Dendritic cell treated with granulocyte-macrophage colony-stimulating factor and Interleukin-4, amounts not matched to agents 40 ng/mL and 50 ng/mL, for 4 days (primary cell): ENCODE data around the gene CBX6.

ENCODE experiments used
- H3K27ac Mint-ChIP-seq: one replicate; pipeline ENCODE4 v1.8.0; 2022; ENCODE audit warnings: mild to moderate bottlenecking, mixed read lengths
- H3K27me3 Mint-ChIP-seq: one replicate; pipeline ENCODE4 v1.8.0; 2022; ENCODE audit warnings: mild to moderate bottlenecking, mixed read lengths
- H3K36me3 Mint-ChIP-seq: one replicate; pipeline ENCODE4 v1.8.0; 2022; ENCODE audit warnings: low read depth, mixed read lengths
- H3K4me1 Mint-ChIP-seq: one replicate; pipeline ENCODE4 v1.8.0; 2022; ENCODE audit warnings: low read depth, mixed read lengths
- H3K4me3 Mint-ChIP-seq: one replicate; pipeline ENCODE4 v1.8.0; 2022; ENCODE audit warnings: mild to moderate bottlenecking, moderate library complexity, mixed read lengths
- H3K9me3 Mint-ChIP-seq: one replicate; pipeline ENCODE4 v1.8.0; 2022; ENCODE audit warnings: mixed read lengths
- intact Hi-C: fragments of 100-400 bp; cut with micrococcal nuclease; formaldehyde crosslinking; loops from one replicate; pipeline ENCODE4 v1.15.0; 2022

CBX6 gene

GRCh38 chr22:38868886-38869381 is 3.1 kb downstream of the CBX6 start:
- H3K36me3 Mint-ChIP-seq, result peaks cover 87% of the 10 kb centered on the region
- intact Hi-C loops, result no loop called here
- peak overlapping the region; percentile 17 for H3K4me3 Mint-ChIP-seq
- no peak overlapping the region for H3K27ac Mint-ChIP-seq
- no peaks in the 10 kb centered on the region for H3K9me3 Mint-ChIP-seq
- H3K27me3 Mint-ChIP-seq, result peaks cover 4% of the 10 kb centered on the region
- peaks cover 65% of the 10 kb centered on the region for H3K4me1 Mint-ChIP-seq

GRCh38 chr22:38868286-38868721 is 3.7 kb downstream of the CBX6 start:
- no peak overlapping the region for H3K4me3 Mint-ChIP-seq
- no peaks in the 10 kb centered on the region for H3K9me3 Mint-ChIP-seq
- intact Hi-C loops, result no loop called here
- peaks cover 93% of the 10 kb centered on the region for H3K36me3 Mint-ChIP-seq
- H3K27ac Mint-ChIP-seq, result no peak overlapping the region
- H3K27me3 Mint-ChIP-seq, result no peaks in the 10 kb centered on the region
- H3K4me1 Mint-ChIP-seq, result peaks cover 65% of the 10 kb centered on the region

GRCh38 chr22:38867471-38868285 is 4.3 kb downstream of the CBX6 start:
- Mint-ChIP-seq H3K27me3 (no peaks in the 10 kb centered on the region), H3K36me3 (peaks cover 97% of the 10 kb centered on the region), H3K27ac (no peak overlapping the region), H3K4me3 (no peak overlapping the region), H3K4me1 (peaks cover 68% of the 10 kb centered on the region), H3K9me3 (no peaks in the 10 kb centered on the region)
- intact Hi-C loops, result no loop called here

GRCh38 chr22:38867124-38867455 is 4.9 kb downstream of the CBX6 start:
- intact Hi-C loops, result no loop called here
- no peaks in the 10 kb centered on the region for H3K27me3 Mint-ChIP-seq
- H3K27ac Mint-ChIP-seq, result no peak overlapping the region
- H3K4me3 Mint-ChIP-seq, result no peak overlapping the region
- H3K9me3 Mint-ChIP-seq, result no peaks in the 10 kb centered on the region
- H3K36me3 Mint-ChIP-seq, result peaks cover 94% of the 10 kb centered on the region
- H3K4me1 Mint-ChIP-seq, result peaks cover 74% of the 10 kb centered on the region

- H3K4me1 Mint-ChIP-seq, result peaks cover 80% of the 10 kb centered on the region
- no peak overlapping the region for H3K4me3 Mint-ChIP-seq
- intact Hi-C loops, result no loop called here
- no peaks in the 10 kb centered on the region for H3K27me3 Mint-ChIP-seq
- peaks cover 91% of the 10 kb centered on the region for H3K36me3 Mint-ChIP-seq
- no peaks in the 10 kb centered on the region for H3K9me3 Mint-ChIP-seq
- no peak overlapping the region for H3K27ac Mint-ChIP-seq
Observed at GRCh38 chr22:38866399-38867123, 5.5 kb downstream of the CBX6 start.

GRCh38 chr22:38866024-38866398 is 6.0 kb downstream of the CBX6 start:
- Mint-ChIP-seq H3K4me1 (peaks cover 83% of the 10 kb centered on the region), H3K27ac (peak overlapping the region; percentile 70), H3K27me3 (no peaks in the 10 kb centered on the region), H3K36me3 (peaks cover 86% of the 10 kb centered on the region), H3K9me3 (no peaks in the 10 kb centered on the region), H3K4me3 (no peak overlapping the region)
- intact Hi-C loops, result no loop called here

- Mint-ChIP-seq H3K9me3 (no peaks in the 10 kb centered on the region), H3K4me3 (no peak overlapping the region), H3K27me3 (peaks cover 3% of the 10 kb centered on the region), H3K27ac (peak overlapping the region; percentile 70), H3K4me1 (peaks cover 81% of the 10 kb centered on the region), H3K36me3 (peaks cover 80% of the 10 kb centered on the region)
- intact Hi-C loops, result no loop called here
Observed at GRCh38 chr22:38865201-38866023, 6.6 kb downstream of the CBX6 start.

- H3K36me3 Mint-ChIP-seq, result peaks cover 72% of the 10 kb centered on the region
- intact Hi-C loops, result no loop called here
- no peak overlapping the region for H3K4me3 Mint-ChIP-seq
- H3K4me1 Mint-ChIP-seq, result peaks cover 78% of the 10 kb centered on the region
- no peak overlapping the region for H3K27ac Mint-ChIP-seq
- H3K9me3 Mint-ChIP-seq, result no peaks in the 10 kb centered on the region
- peaks cover 5% of the 10 kb centered on the region for H3K27me3 Mint-ChIP-seq
Observed at GRCh38 chr22:38864361-38865191, 7.4 kb downstream of the CBX6 start.

- intact Hi-C loops, result no loop called here
- H3K27me3 Mint-ChIP-seq, result peaks cover 8% of the 10 kb centered on the region
- no peak overlapping the region for H3K4me3 Mint-ChIP-seq
- H3K4me1 Mint-ChIP-seq, result peaks cover 69% of the 10 kb centered on the region
- no peak overlapping the region for H3K27ac Mint-ChIP-seq
- no peaks in the 10 kb centered on the region for H3K9me3 Mint-ChIP-seq
- H3K36me3 Mint-ChIP-seq, result peaks cover 62% of the 10 kb centered on the region
Observed at GRCh38 chr22:38863531-38864131, 8.4 kb downstream of the CBX6 start.

GRCh38 chr22:38862375-38863329 is 9.4 kb downstream of the CBX6 start:
- Mint-ChIP-seq H3K27me3 (peaks cover 13% of the 10 kb centered on the region), H3K4me3 (no peak overlapping the region), H3K27ac (peak overlapping the region; percentile 24), H3K36me3 (peaks cover 52% of the 10 kb centered on the region), H3K4me1 (peaks cover 59% of the 10 kb centered on the region), H3K9me3 (no peaks in the 10 kb centered on the region)
- intact Hi-C loops, result no loop called here

GRCh38 chr22:38861927-38862326 is 10.1 kb downstream of the CBX6 start:
- no peaks in the 10 kb centered on the region for H3K9me3 Mint-ChIP-seq
- peaks cover 54% of the 10 kb centered on the region for H3K4me1 Mint-ChIP-seq
- peak overlapping the region; percentile 24 for H3K27ac Mint-ChIP-seq
- no peak overlapping the region for H3K4me3 Mint-ChIP-seq
- peaks cover 16% of the 10 kb centered on the region for H3K27me3 Mint-ChIP-seq
- intact Hi-C loops, result no loop called here
- H3K36me3 Mint-ChIP-seq, result peaks cover 45% of the 10 kb centered on the region

GRCh38 chr22:38861170-38861876 is 10.7 kb downstream of the CBX6 start:
- intact Hi-C loops, result no loop called here
- Mint-ChIP-seq H3K27me3 (peaks cover 20% of the 10 kb centered on the region), H3K4me3 (no peak overlapping the region), H3K27ac (no peak overlapping the region), H3K4me1 (peaks cover 54% of the 10 kb centered on the region), H3K36me3 (peaks cover 39% of the 10 kb centered on the region), H3K9me3 (no peaks in the 10 kb centered on the region)
